ENCODE results near the gene KIAA1614.
A peak's percentile ranks its signal among the peaks of the same experiment; 100 is the strongest.

Gene KIAA1614

DNA sequence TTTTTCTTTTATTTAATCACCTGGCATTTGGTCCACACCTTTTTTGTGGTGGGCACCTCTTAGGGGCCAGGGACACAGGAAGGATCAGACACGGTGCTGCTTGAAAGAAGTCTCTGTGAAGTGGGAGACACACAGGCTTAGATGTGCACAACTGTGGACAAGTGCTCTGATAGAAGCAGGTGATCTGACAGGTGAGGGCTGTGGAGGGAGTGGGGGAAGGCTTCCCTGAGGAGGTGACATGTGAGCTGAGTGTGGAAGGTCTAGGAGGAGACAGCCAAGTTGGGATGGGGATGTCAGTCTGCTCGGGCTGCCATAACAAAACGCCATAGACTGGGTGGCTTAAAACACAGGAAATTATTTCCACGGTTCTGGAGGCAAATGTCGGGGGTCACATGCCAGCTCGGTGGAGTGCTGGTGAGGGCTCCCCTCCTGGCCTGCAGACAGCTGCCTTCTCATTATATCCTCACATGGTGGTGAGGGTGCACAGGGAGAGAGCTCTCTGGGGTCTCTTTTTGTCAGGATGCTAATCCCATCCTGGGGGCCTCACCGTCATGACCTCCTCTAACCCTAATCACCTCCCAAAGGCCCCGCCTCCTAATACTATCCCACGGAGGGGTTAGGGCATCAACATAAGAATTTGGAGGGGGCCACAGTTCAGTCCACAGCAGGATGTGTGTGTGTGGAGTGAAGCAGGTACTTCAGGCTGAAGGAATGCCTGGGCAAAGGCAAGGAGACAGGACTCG lies 5.2 kb upstream of the KIAA1614 start:
- DNase-seq: no peak

DNA sequence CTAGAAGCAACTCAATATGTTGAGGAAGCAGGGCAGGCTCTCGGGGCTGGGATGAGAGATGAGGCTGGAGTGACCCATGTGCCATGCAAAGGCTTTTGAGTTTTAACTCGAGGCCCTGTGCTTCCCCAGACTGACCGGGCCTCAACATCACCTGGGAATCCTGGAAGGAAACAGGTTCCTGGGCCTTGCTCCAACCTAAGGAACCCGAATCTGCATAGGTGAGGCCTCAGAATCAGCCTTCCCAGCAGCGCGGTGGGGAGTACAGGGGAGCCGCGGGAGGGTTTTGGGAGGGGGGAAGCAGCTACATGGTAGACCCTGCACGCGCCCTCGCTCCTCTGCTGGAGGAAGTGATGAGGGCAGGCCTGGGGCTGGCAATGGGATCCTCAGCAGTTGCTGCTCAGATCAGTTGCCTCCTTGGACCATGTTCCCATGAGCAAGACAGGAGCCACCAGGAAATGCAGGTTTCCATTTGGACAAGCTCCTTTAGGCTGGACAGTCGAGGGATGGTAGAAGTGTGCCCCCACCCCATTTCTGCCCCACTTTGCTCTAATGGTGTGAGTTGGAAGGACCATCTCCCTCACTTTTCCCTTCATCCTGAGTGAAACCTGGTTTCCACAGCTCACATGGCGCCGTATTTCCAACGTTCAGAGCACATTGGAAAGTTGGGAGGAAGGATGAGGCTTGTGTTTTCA lies 4.5 kb upstream of the KIAA1614 start:
- no peak for DNase-seq

DNA sequence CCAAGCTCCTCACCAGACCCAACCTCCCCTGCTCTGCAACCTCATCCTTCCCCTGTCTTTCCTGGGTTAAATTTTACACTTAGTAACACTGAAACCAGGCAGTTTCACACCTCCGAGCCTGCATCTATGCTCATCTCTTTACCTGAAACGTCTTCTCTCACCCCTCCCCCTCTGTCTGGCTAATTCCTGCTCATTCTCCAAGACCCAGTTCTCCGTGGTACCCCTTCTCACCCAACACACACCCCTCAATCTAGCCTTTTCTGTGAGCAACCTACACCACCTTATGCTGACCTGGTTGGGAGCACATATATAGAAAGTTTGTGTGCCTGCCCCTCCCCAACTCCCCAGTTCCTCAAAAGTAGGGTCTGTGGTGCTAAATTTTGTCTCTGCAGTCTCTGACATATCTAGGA lies 3.7 kb upstream of the KIAA1614 start:
- DNase-seq: no peak

DNA sequence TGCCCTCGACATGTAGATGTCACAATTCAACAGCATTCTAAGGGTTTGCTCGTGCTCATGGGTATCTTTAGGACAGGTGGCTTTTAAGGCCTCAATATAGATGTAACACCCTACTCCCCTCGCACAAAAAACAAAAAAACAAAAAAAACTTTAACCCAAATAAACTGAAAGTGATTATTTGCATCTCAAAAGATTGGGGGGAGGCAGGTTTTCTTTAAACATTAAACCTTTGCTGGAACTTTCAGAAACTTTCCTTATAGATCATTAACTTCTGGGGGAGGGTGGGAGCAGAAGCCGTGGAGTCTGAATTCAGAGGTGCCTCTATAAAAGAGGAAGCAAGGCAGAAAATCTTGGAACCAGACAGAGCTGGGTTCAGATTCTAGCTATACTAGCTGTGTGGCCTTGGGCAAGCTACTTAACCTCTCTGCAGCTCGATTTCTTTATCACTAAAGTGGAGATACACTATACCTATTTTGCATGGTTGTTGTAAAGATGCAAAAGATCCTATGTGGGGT lies 3.2 kb upstream of the KIAA1614 start:
- no peak for DNase-seq

DNA sequence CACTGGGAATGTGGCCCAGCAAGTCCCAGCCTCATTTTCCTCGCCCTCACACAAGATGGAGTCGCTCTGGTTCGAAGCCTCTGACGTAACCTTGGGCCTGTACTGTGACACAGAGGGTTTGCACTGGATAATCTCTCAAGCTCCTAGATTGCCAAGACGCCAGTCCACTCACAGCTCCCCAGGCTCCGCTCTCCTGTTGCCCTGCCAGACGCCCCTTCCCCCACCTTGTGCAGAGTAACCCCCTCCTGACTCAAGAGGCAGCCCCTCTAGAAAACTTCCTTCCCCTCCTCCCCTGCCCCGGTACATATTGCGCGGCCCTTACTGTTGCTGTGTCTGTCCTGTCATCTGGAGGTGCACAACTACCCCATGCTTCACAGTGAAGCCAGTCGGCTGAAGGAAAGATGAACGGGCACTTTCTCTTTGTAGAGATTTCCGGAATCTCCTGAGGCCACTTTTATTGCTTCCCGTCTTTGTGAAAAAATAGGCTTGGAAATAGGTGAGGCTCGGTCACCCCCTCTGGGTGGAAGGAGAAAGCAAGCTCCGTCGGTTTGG lies 981 bp upstream of the KIAA1614 start:
- DNase-seq: no peak

DNA sequence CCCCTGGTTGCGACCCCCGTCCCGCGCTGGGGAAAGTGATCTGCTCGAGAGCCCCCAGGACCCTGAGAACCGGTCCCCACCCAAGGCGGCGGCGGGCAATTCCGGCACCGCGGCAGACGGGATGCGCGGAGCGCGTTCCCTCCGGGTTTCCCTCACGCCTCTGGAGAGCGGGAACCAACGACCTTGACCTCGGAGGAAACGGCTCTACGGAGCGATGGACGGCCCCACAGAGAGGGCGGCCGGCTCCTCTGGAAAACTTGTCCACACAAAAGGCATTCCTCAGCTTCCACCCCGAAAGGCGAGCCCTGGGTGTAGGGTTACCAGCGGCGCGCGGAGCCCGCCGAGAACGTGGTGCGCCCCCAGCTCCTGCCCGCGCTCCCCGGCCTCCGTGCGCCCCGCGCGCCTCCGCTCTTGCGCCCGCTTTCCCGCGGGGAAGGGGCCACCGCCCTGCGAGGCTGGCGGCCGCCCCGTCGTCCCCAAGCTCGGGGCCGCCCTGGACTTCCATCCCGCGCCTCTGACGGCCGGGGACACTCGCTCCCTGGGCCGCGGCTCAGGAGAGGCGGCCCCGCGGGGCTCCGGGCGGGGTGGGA lies 391 bp upstream of the KIAA1614 start:
- DNase-seq: peak; percentile 5

DNA sequence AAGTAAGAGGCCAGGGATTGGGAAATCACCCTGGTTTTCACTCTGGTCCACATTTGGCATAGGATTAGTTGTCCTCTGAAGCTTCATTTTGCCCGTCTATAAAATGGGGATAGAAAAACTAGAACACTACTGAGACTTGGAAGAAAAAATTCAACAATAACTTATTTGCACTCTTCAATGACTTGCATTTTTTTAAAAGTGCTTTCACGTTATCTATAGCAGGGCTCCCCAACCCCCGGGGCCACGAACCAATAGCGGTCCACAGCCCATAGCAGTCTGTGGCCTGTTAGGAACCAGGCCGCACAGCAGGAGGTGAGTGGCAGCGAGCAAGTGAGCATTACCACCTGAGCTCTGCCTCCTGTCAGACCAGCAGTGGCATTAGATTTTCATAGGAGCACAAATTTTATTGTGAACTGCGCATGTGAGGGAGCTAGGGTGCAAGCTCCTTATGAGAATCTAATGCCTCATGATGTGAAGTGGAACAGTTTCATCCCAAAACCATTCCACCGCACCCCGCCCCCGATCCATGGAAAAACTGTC lies 2.8 kb downstream of the KIAA1614 start:
- DNase-seq: no peak

DNA sequence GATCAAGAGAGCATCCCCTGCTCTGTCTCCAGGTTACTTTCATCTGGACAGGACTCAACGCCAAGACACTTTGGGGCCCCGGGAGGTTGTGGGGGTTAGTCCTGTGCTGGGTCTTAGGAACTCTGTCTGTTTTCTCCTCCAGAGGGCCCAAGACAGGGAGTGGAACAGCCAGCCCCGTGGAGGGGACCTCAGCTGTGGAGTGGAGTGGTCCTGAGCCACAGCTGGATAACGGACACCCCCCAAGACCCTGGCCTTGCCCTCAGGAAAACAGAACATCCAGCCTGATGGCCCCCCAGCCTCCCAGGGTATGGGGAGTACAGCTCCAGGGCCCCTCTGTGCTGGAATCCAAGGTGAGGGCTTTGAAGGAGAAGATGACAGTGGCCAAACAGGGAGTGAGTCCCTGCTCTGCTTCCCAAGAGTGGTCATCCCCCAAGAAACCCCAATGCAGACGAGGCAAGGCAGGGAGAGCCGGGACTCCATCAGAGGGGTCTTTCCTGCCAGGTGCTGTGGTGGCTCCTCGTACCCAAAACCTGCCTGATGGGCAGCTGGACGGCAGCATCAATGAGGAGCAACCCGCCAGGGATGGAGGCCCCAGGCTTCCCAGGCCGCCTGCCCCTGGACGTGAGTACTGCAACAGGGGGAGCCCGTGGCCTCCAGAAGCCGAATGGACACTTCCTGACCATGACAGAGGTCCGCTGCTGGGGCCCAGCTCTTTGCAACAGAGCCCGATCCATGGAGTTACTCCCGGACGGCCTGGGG lies 3.5 kb downstream of the KIAA1614 start:
- DNase-seq: no peak

DNA sequence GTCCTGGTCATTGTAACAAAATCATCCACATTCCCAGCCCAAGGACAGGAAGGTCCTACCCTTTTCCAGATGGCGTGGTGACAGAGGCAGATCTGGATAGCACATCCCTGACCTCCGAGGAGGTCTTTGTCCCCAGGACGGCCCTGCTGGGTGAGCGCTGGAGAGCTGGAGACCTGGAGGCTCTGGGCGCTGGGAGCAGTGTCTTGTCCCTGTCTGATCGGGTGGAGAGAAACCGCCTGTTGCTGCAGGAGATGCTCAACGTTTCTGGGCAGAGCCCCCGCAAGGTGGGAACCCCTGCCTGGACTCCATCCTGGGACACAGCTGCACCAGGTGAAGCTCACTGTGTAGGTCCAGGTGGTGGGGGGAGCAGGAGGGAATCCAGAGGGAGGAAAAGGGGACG lies 4.1 kb downstream of the KIAA1614 start:
- DNase-seq: no peak

DNA sequence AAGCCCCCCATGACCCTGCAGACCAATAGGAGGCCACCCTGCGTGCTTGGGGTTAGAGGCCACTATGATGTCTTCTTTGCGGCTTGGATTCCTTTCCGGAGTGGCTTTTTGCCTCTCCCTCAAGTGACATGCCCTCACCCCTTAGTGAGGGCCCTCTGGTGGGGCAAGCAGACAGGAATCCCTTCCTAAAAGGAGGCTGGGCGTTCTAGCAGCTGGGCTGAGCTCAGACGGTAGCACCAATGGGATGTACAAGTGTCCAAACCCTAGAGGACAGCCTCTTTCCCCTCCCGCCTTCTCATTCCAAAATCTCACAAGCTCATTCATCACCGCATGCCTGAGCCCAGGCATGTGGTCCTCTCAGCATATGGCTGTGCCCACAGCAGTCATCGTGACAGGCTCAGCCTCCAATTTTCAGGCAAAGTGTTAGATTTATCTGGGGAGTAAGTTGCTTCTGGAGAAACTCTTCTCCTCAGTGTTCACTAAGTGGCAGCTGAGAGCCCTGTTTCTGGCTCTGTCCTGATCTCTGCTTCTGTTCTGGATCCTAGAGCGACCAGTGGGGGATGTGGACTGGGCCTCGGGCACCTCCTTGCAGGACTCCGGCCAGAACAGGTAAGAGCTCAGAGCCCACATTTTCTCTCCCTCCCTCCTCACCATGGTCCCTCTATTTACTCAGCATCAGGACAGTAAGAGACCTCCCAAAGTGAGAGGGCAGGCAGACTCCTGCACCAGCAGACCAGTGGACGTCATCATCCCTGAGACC lies 4.8 kb downstream of the KIAA1614 start:
- DNase-seq: no peak

DNA sequence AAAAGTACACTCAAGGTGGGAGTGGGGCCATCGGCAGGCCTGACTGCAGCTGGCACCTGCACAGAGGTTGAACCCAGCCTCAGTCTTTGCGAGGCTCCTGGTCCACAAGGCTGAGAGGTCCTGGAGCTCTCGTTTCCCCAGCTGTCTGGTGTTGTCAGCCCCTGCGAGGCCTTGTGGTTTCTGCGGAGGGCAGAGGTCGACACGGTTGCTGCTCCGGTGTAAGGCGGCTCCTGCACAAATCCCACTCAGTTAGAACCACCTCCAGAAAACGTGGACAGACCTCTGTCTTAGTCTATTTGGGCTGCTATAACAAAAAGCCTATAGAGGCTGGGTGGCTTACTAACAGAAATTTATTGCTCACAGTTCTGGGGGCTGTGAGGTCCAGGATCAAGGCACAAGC lies 5.8 kb downstream of the KIAA1614 start:
- DNase-seq: no peak

DNA sequence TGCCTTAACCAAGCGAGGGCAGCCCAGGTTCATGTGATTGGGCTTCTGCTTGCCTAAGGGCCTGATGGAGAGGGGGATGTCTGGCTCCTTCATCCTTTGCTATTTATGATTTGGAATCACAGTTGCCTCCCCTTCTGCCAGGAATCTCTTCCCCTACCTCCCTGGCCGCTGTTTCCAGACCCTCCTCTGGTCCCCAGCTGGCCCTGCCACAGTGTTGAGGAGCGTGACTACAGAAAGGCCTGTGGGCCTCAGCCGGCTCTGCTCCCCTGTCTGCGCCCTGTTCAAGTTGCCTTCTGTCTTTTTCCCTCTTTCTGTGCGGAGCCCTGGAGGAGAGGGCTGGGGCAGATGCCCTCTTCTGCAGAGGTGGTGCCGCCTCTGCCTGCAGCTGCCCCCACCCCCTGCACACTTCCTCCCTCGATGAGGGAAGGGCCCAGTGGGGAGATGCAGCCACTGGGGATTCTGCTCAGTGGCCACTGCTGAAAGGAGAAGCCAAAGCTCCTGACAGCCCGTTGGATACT lies 6.5 kb downstream of the KIAA1614 start:
- no peak for DNase-seq

DNA sequence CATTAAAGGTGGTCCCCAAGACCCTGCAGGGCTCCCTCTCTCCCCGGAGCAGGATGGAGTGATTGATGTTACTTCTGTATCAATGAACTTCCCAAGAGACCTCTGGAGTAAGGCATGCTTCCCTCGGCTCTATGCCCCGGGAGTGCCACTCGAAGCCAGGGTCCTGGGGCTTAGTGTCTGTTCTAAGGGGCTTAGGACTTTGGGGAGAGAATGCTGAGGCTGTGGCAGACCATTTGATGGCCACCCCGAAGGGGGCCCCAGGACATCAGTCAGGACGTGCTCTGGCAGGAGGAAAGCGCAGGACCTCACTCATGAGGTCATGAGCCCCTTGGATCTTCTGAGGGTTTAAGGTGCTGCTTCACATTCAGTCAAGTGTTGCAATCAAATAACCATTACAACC lies 7.5 kb downstream of the KIAA1614 start:
- DNase-seq: no peak

DNA sequence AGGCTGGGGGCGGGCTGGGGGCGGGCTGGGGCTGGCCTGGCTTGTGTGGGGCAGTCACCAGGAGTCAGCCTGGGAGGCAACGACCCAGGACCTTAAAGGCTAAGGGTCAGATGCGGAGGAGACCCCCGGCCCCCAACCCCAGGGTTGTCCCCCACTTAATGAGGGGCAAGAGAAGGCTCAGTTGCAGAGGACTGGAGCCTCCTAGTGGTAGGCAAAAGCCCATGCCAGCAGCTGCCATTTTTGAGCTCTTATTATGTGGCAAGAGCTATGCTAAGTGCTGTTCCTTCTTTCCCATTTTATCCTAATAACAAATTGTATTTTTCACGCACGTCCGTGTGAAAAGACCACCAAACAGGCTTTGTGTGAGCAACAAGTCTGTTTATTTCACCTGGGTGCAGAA lies 8.0 kb downstream of the KIAA1614 start:
- DNase-seq: no peak

DNA sequence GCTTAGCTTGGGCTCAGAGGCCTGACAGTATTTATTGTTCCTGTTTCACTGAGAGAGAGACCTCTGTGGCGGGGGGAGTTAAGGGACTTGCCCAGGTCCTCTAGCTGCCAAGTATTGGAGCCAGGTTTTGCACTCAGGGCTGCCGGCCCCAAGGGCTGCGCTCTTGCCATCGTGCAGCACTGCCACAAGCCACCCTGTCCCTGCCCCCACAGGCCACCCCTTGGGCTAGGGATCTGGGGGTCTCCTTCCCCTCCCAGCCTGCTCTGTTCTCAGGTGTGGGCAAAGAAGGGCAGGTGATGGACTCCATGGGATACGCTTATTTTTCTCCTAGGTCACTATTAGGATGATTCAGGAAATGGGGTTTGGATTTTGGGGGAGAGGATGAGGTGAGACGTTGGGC lies 8.7 kb downstream of the KIAA1614 start:
- DNase-seq: no peak

DNA sequence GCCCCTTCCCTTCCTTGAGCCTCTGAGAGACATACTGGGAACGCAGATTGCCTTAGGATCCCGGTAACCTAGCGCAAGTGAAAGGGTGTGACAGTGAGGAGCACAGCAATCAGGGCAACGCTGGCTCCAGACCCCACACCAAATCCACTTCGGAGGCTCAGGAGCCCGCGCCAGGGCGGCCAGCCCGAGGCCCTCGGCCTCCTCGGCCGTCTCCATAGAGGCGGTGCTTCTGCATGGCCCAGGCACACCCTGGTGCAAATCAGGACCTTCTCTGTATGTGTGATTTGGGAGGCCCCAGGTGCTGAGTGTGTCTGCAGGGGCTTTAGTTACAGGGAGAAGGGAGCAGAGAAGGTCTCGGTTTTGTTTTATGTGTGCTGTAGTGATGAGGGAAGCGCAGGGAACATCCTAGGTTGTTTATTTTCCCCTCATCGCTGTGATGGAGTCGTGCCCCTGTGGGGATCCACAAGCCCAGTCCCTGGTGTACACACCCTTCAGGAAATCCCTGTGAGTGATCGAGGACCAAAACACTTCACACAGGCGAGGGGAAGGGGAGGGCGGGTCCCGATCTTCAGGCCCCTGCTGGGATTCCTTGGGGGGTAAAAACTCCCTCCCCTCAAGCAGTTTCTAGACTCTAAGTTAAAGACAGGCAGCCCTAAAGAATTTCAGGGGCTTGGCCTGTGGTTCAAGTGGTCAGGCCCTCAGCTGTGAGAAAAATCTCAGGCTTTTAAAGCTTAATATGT lies 9.4 kb downstream of the KIAA1614 start:
- DNase-seq: no peak

DNA sequence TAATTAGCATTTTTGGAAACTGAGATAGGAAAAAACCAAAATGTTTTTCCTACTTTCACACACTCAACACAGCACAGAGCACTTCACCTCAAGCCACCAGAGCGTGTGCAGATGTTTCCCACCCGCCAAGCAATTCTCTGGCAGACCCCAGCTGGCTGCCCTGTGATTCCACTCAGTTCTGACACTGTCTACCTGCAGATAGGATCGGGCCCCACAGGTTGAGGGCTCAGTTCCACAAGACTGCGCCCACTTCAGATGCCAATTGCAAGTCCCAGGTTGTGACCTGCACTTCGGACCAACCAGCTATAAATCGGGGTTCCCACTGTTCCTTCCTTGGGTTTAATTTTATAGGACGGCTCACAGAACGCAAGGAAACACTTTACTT lies 9.9 kb downstream of the KIAA1614 start:
- DNase-seq: no peak

DNA sequence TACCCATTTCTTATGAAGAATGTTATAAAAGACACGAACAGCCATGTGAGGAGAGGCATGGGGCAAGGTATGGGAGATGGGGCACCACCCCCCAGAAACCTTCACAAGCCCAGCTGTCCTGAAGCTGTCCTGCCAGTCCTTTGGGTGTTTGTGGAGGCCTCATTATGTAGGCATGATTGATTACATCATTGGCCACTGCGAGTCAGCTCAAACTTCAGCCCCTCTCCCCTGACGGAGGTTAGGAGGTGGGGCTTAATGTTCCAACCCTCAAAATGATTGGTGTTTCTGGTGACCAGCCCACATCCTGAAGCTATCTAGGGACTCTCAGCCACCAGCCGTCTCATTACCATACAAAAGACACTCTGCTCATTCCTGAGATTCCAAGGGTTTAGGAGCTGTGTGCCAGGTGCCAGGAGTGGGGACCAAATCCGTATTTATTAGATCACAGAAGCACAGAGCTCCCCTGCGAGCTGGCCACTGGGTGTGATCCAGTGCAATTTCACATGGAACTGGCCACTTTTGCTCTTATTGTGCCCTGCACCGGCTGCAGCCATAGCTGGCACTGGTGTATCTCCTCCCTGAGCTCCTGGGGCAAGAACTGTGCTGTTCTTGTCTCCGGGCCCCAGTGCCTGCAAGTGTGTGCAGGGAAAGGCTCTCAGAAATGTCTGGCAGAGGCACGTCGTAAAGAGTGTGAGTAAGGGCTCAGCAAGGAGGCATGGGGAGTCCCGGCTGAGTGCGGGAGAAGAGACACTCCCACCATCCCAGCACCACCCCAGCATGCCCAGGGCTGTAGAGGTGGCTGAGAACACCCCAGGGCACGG lies 10.5 kb downstream of the KIAA1614 start:
- no peak for DNase-seq

DNA sequence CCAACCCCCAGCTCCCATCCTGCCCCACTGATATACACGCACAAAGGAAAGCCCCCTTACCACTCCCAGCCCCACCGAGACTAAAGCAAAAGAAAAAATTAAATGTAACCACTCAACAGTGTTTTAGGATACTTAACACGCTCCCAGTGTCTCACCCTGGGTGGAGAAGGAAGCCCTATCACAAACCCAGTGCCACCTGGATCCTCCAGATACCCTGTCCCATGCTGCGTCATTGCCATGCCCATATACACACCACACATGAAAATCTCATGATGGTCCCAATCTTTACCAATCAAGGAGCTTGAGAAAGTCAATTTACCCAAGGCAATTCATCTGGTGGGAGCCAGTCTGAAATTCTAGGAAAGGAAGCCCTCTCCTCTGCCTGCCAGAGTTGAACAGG lies 11.2 kb downstream of the KIAA1614 start:
- DNase-seq: no peak

DNA sequence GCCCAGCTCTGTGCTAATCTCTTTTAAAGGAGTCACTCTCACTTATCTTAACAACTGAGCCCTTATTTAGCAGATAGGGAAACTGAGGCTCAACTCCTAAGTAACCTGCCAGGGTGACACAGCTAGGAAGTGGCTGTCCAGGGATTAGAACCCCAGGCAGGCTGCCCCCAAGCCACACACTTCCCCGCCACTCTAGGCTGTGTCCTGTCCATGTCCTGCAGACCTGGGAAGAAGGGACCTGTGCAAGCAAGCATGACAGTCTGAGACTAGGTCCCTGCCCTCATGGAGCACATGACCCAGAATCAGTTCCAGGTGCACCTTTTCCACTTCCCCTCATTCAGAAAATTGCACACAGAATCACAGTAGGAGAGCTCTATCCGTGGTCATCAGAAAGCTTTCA lies 12.2 kb downstream of the KIAA1614 start:
- DNase-seq: no peak
